Cardiac muscle cell (in vitro differentiated cells and primary cell): Measurements from ENCODE around the gene DNAJC17. TPM values are rescaled to one million over a fixed set of nuclear protein-coding genes. Genes with fewer than 3 reads are reported as not detected.
A peak's percentile ranks its signal among the peaks of the same experiment; 100 is the strongest.

Experiments used
- DNase-seq, 2 donors: peaks; one replicate each; pipeline versions ENCODE4 v3.0.0 to v3.0.0-alpha.2; 2010 to 2017; ENCODE audit warnings: low read depth in 1 of 2, low spot score in 1 of 2
- H3K27ac ChIP-seq: fragments of 200-600 bp; sonication (generic); 2 replicates; pipeline ENCODE4 v1.5.1; 2016
- H3K27me3 ChIP-seq: fragments of 200-600 bp; sonication (generic); 2 replicates; pipeline ENCODE4 v1.6.0; 2016; ENCODE audit warnings: control low read depth
- H3K36me3 ChIP-seq: fragments of 200-600 bp; sonication (generic); 2 replicates; pipeline ENCODE4 v1.5.1; 2016; ENCODE audit warnings: control low read depth
- H3K4me1 ChIP-seq: fragments of 200-600 bp; sonication (generic); 2 replicates; pipeline ENCODE4 v1.8.1; 2017; ENCODE audit warnings: low read depth, mild to moderate bottlenecking, mixed run types
- H3K4me3 ChIP-seq: fragments of 200-600 bp; sonication (generic); 2 replicates; pipeline ENCODE4 v1.5.1; 2016; ENCODE audit warnings: mild to moderate bottlenecking
- H3K9me3 ChIP-seq: fragments of 200-600 bp; sonication (generic); 2 replicates; pipeline ENCODE4 v1.5.1; 2017; ENCODE audit warnings: low read depth, mild to moderate bottlenecking, control low read depth
- CTCF ChIP-seq: IDR thresholded peaks from 2 replicates; pipeline ENCODE4 v1.5.1; 2012; ENCODE audit warnings: low read depth, mild to moderate bottlenecking, low read length
- polyA plus RNA-seq: library from polyadenylated mRNA; unstranded; fragments of >200 nt; fragmentation: Nextera tagmentation; extraction: Ambion mirVana; gene quantifications from 2 replicates; pipeline ENCODE4 v1.2.1, GENCODE V29; 2016
- total RNA-seq: library from RNA; depleted of rRNA; stranded (reverse); fragments of >200 nt; gene quantifications from 2 replicates; pipeline ENCODE4 v1.2.3, GENCODE V29; 2016

Gene DNAJC17
- total and polyA plus RNA-seq, 2 experiments from 2014 or later = 57.2 to 58.2 TPM

DNA sequence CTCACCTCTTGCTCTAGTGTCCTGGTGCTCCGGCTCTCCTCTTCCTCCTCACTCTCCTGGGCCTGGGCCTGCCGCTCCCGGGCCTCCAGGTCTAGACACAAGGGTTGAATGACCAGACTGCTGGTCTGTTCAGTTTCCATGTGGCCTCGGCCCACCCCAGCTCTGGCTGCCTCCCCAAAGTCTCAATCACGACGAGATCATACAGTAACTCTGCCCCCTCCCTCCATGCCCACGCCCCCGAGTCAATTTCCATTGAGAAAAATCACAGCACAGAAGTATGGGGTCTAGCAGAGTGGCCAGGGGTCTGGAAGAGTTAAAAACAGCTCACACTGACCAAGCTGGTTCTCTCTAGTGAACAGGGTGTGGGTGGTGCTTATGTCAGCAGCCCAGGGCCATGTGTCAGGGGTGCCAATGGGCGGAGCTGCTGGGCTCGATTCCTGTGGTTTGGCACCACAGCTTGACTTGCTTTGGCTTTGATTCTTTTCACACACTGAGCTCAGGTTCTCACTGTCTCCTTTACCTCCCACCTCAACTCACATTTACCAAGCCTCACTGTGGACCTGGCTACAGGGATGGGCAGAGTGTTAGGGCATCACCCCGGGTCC is 30.6 kb downstream of the DNAJC17 start:
- no peak for TF ChIP-seq CTCF
- no peaks in the 10 kb centered on the region for H3K9me3 ChIP-seq
- H3K4me3 ChIP-seq = no peak overlapping the region
- H3K27ac ChIP-seq = no peak overlapping the region
- peaks cover 10% of the 10 kb centered on the region for H3K36me3 ChIP-seq
- no peaks in the 10 kb centered on the region for H3K4me1 ChIP-seq
- H3K27me3 ChIP-seq = no peaks in the 10 kb centered on the region
- peak in 1 of 2 donors; percentile 53 for DNase-seq

- H3K9me3 ChIP-seq = no peaks in the 10 kb centered on the region
- H3K27ac ChIP-seq = no peak overlapping the region
- peaks cover 10% of the 10 kb centered on the region for H3K36me3 ChIP-seq
- no peaks in the 10 kb centered on the region for H3K4me1 ChIP-seq
- DNase-seq = no peak
- H3K27me3 ChIP-seq = no peaks in the 10 kb centered on the region
- no peak overlapping the region for H3K4me3 ChIP-seq
- TF ChIP-seq CTCF = no peak
Observed at GRCh38 chr15:40775740-40776536, 31.3 kb downstream of the DNAJC17 start.

GRCh38 chr15:40775007-40775406 is 32.3 kb downstream of the DNAJC17 start:
- no peak for TF ChIP-seq CTCF
- no peak for DNase-seq
- Histone ChIP-seq H3K36me3 (peaks cover 10% of the 10 kb centered on the region), H3K27me3 (no peaks in the 10 kb centered on the region), H3K4me1 (no peaks in the 10 kb centered on the region), H3K27ac (no peak overlapping the region), H3K4me3 (no peak overlapping the region), H3K9me3 (no peaks in the 10 kb centered on the region)

DNA sequence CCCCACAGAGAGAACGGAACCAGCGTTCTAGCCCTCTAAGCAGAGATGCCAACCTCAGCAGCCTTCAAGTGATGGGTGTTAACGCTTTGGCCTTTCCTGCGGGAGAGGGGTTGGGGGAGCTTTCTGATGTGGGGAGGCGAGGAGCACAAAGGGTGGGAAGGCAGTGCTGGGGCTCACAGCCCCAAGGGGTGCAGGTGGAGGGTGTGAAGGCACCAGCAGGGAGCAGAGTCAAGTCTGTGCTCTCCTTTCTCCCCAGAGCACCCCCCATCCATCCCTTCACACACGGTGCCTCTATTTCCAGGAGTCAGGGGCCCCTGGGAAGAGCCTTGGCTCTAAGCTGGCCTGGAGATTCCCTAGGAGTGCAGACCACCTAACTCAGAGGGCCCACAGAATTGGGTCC is 33.4 kb downstream of the DNAJC17 start:
- no peak overlapping the region for H3K27ac ChIP-seq
- no peak for TF ChIP-seq CTCF
- DNase-seq = no peak
- H3K4me1 ChIP-seq = no peaks in the 10 kb centered on the region
- H3K27me3 ChIP-seq = no peaks in the 10 kb centered on the region
- peaks cover 6% of the 10 kb centered on the region for H3K36me3 ChIP-seq
- H3K4me3 ChIP-seq = no peak overlapping the region
- no peaks in the 10 kb centered on the region for H3K9me3 ChIP-seq

DNA sequence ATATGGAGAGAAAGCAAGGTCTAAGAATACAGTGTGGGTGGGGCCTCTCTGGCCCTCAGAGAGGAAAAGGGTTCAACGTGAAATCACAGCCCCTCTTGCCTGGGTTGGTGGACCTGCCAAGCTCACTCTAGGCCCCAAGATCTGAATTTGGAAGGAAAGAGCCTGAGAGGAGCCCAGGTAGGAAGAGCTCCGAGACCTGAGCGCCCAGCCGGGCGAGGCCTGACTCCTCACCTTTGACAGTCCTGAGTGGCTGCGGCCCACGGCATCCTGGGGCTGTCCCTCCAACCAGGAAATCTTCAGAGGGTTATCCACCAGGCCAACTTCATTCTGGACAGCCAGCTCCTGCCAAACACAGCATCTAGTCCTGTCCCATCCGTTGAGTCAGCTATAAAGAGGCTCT is 33.8 kb downstream of the DNAJC17 start:
- Histone ChIP-seq H3K4me1 (no peaks in the 10 kb centered on the region), H3K4me3 (no peak overlapping the region), H3K36me3 (peaks cover 2% of the 10 kb centered on the region), H3K27ac (no peak overlapping the region), H3K27me3 (no peaks in the 10 kb centered on the region), H3K9me3 (no peaks in the 10 kb centered on the region)
- DNase-seq = no peak
- no peak for TF ChIP-seq CTCF
